HEK293T (cell line): Measurements from ENCODE around the gene ANAPC5.
A peak's percentile ranks its signal among the peaks of the same experiment; 100 is the strongest.

Experiments used
- CTCF ChIA-PET: fragments of 350-600 bp; formaldehyde crosslinking; extraction: SDS; loops from one replicate; lab custom pipeline; 2021; ENCODE audit warnings: antibody characterized with exemption, inconsistent platforms; lab: Yijun Ruan, JAX
- POLR2A ChIA-PET: fragments of 350-600 bp; formaldehyde crosslinking; extraction: SDS; loops from one replicate; lab custom pipeline; 2020; ENCODE audit warnings: antibody characterized with exemption, inconsistent platforms; lab: Yijun Ruan, JAX
- DNase-seq: peaks from one replicate; pipeline ENCODE4 v3.0.0; 2012; ENCODE audit warnings: mixed read lengths; ENCODE audit errors: extremely low spot score
- ARNT ChIP-seq: fragments of 450-650 bp; IDR thresholded peaks from 2 replicates; pipeline ENCODE4 v1.6.1; 2017; ENCODE audit warnings: mild to moderate bottlenecking
- BHLHE40 ChIP-seq: fragments of 450-650 bp; IDR thresholded peaks from 2 replicates; pipeline ENCODE4 v1.6.1; 2016; ENCODE audit warnings: mild to moderate bottlenecking, moderate library complexity, borderline replicate concordance
- CTBP1 ChIP-seq: fragments of 450-650 bp; IDR thresholded peaks from 2 replicates; pipeline ENCODE4 v1.6.1; 2016; ENCODE audit warnings: borderline replicate concordance
- ELF4 ChIP-seq: fragments of 450-650 bp; IDR thresholded peaks from 2 replicates; pipeline ENCODE4 v1.6.1; 2017; ENCODE audit warnings: antibody characterized with exemption
- FOXA1 ChIP-seq: fragments of 450-650 bp; IDR thresholded peaks from 2 replicates; pipeline ENCODE4 v1.6.1; 2016; ENCODE audit warnings: mild to moderate bottlenecking
- FOXK2 ChIP-seq: fragments of 450-650 bp; IDR thresholded peaks from 2 replicates; pipeline ENCODE4 v1.6.1; 2016; ENCODE audit warnings: mild to moderate bottlenecking
- FOXM1 ChIP-seq: fragments of 450-650 bp; IDR thresholded peaks from 2 replicates; pipeline ENCODE4 v1.6.1; 2017; ENCODE audit warnings: mild to moderate bottlenecking, borderline replicate concordance
- HDGF ChIP-seq: fragments of 450-650 bp; IDR thresholded peaks from 2 replicates; pipeline ENCODE4 v1.6.1; 2017; ENCODE audit warnings: antibody characterized with exemption, borderline replicate concordance
- L3MBTL2 ChIP-seq: fragments of 450-650 bp; conservative IDR thresholded peaks from 2 replicates; pipeline ENCODE4 v1.6.1; 2016; ENCODE audit warnings: mild to moderate bottlenecking
- LEF1 ChIP-seq: fragments of 450-650 bp; IDR thresholded peaks from 2 replicates; pipeline ENCODE4 v1.6.1; 2017; ENCODE audit warnings: mild to moderate bottlenecking, borderline replicate concordance
- NFRKB ChIP-seq: fragments of 450-650 bp; IDR thresholded peaks from 2 replicates; pipeline ENCODE4 v1.6.1; 2016; ENCODE audit warnings: mild to moderate bottlenecking, moderate library complexity
- PKNOX1 ChIP-seq: fragments of 450-650 bp; IDR thresholded peaks from 2 replicates; pipeline ENCODE4 v1.6.1; 2016
- SP1 ChIP-seq: fragments of 450-650 bp; IDR thresholded peaks from 2 replicates; pipeline ENCODE4 v1.6.1; 2017
- SUZ12 ChIP-seq: fragments of 450-650 bp; IDR thresholded peaks from 2 replicates; pipeline ENCODE4 v1.6.1; 2016; ENCODE audit warnings: mild to moderate bottlenecking
- TARDBP ChIP-seq: fragments of 450-650 bp; IDR thresholded peaks from 2 replicates; pipeline ENCODE4 v1.6.1; 2016
- ZNF384 ChIP-seq: fragments of 450-650 bp; IDR thresholded peaks from 2 replicates; pipeline ENCODE4 v1.6.1; 2016

ANAPC5 gene

DNA sequence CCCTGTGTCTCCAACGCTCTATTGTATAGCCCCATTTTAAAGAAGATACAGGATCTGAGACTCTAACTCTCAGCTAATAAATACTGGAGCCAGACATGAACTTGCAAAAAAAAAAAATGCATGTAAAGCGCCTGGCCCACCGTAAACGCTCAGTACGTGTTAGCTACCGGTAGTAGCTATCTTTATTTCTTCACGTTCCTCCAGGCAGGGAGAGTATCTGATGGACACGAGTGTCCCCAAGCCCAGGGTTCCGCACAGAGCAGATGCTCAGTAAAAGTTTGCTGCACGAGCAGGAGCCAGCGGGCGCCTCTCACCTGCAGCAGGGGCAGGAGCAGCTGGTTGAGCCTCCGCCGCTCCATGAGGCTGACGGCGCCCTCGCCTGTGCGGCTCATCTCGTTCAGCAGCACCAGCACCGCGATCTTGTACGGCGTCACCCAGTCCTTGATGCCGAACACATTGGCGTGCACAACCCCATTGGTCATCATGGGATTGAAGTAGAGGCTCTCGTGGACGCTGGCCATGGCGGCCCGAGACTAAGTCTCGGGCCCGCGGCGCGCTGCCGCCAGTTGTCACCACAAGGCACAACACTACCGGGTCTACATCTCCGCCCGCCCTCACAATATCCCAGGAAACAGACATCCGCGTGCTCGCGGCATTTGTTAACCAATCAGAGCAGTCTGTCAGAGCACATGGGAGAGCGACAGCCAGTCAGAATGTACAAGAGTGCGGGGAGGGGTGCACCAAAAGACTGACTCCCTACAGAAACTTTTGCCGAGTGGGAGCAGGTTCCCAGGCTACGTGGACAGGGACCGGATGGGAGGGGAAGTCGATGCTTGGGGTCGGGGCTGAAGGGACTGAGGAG, at the start of gene ANAPC5:
Gene ANAPC5 (minus strand): TSS at position 592 of the 862 bp plus-strand sequence. CDS start 71 bp downstream, at position 521.
- peak; percentile 80 for TF ChIP-seq PKNOX1
- peak; percentile 84; the same call in 1 of the 2 replicates for TF ChIP-seq CTBP1
- TF ChIP-seq NFRKB: peak; percentile 89
- no peak for TF ChIP-seq SP1
- peak; percentile 78; the same call in 1 of the 2 replicates for TF ChIP-seq FOXM1
- TF ChIP-seq FOXK2: peak; percentile 76; the same call in 1 of the 2 replicates
- TF ChIP-seq TARDBP: peak; percentile 65; the same call in 1 of the 2 replicates
- TF ChIP-seq LEF1: no peak
- peak; percentile 72 for TF ChIP-seq ELF4
- no peak for TF ChIP-seq ARNT
- no peak for TF ChIP-seq BHLHE40
- TF ChIP-seq ZNF384: peak; percentile 5; the same call in 1 of the 2 replicates
- TF ChIP-seq FOXA1: no peak
- TF ChIP-seq SUZ12: no peak
- no peak for TF ChIP-seq HDGF
- TF ChIP-seq L3MBTL2: peak; percentile 86
- DNase-seq: peak; percentile 94
- CTCF ChIA-PET: interaction anchor here (0.9 to 1.2 kb wide), 2 partner anchors 17 to 143 kb away, joined by 3 to 4 read pairs; no protein-coding TSS in a partner anchor
- POLR2A ChIA-PET: interaction anchor here (0.6 to 2.2 kb wide), 24 partner anchors 9 to 536 kb away, joined by 3 to 36 read pairs (median 4); partner anchors contain the start of genes CAMKK2, PSMD9 and RNF34

GRCh38 chr12:121400332-121401139, 48.3 kb upstream of the ANAPC5 start:
- POLR2A ChIA-PET: interaction anchor here (0.8 to 3.3 kb wide), 12 partner anchors 8 to 228 kb away, joined by 3 to 36 read pairs (median 5); partner anchors contain the start of gene ANAPC5
- TF ChIP-seq LEF1 (no peak), L3MBTL2 (peak; percentile 42), ELF4 (no peak)
- peak; percentile 38 for DNase-seq
- CTCF ChIA-PET: interaction anchor here (0.5 to 1.0 kb wide), 4 partner anchors 9 to 66 kb away, joined by 3 to 4 read pairs (median 3); no protein-coding TSS in a partner anchor

DNA sequence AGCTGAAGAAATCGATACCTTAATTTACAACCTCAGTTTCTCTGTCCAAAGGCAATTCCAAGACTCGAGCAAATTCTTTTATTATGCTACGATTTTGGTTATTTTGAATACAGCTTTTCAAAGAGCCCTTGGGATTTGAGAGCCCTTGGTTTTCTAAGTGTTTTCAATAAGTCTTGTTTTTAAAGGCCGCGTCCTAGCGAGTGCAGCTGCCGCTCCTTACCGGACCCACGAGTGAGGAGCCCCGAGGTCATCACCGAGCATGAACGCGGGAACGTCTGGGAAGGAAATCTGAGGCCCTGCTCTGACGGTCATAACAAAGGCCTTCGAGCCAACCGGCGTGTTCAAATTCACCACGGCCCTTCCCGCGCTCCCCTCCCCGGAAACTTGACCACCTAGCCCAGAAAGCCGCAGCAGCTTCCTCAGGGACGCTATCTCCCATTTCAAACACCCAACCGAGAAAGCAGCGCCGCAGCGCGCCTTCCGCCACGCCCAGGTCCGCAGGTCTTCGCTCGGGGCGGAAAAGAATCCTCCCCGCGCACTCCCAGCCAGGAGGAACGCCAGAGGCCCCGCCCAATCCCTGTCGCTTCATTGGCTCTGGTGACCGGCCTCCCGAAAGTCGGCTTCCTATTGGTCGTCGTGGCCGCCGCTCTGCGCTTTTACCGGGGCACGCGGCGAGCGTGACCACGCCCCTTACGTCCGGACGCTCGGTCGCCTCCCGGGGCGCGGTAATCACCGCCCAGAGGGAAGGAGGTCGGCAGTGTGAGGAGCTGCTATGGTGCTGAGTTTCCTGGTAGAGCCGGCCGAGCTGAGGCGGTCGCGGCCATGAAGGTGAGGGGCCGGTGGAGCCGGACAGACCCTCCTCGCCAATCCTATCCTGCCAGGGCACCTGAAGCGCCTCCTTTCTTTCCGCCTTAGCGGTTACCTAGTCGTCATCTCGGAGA, 47.5 kb upstream of the ANAPC5 start, which contains the start of gene RNF34:
Gene RNF34 (plus strand): TSS at position 728 of the 941 bp plus-strand sequence. CDS start 95 bp downstream, at position 823.
- POLR2A ChIA-PET: interaction anchor here (0.8 to 3.3 kb wide), 13 partner anchors 7 to 229 kb away, joined by 3 to 36 read pairs (median 3); partner anchors contain the start of gene ANAPC5
- TF ChIP-seq PKNOX1 (peak; percentile 100), ELF4 (peak; percentile 54; the same call in 1 of the 2 replicates), SP1 (peak; percentile 69), FOXA1 (no peak), L3MBTL2 (peak; percentile 95), ARNT (no peak), FOXM1 (no peak)
- peak; percentile 98 for DNase-seq
- CTCF ChIA-PET: interaction anchor here (0.5 to 1.0 kb wide), 2 partner anchors 16 to 65 kb away, joined by 3 to 4 read pairs; no protein-coding TSS in a partner anchor

GRCh38 chr12:121398355-121398754, 46.1 kb upstream of the ANAPC5 start:
- no peak for DNase-seq
- ChIA-PET POLR2A (interaction anchor here (1.0 to 3.3 kb wide), 3 partner anchors 9 to 48 kb away, joined by 3 to 36 read pairs (median 3); partner anchors contain the start of gene ANAPC5), CTCF (no interaction called here)

DNA sequence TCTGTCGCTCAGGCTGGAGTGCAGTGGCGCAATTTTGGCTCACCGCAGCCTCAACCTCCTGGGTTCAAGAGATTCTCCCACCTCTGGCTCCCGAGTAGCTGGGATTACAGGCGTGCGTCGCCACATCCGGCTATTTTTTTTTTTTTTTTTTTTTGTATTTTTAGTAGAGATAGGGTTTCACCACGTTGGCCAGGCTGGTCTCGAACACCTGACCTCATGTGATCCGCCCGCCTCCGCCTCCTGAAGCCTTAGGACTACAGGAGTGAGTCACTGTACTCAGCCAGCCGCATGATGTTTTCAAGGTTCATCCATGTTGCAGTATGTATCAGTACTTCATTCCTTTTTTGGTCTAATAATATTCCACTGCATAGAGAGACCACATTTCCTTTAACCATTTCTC, 45.3 kb upstream of the ANAPC5 start:
- DNase-seq: no peak
- POLR2A ChIA-PET: no interaction called here
- CTCF ChIA-PET: no interaction called here
- TF ChIP-seq ZNF384: no peak; the same call in 1 of the 2 replicates
- TF ChIP-seq ELF4: no peak
- no peak for TF ChIP-seq NFRKB
- TF ChIP-seq PKNOX1: no peak
- TF ChIP-seq FOXA1: no peak
- no peak for TF ChIP-seq SP1
- no peak for TF ChIP-seq TARDBP
- TF ChIP-seq FOXK2: no peak
- TF ChIP-seq HDGF: no peak
- no peak for TF ChIP-seq FOXM1
- TF ChIP-seq SUZ12: no peak

More at GRCh38 chr12:121398355-121398754, 46.1 kb upstream of the ANAPC5 start:
- TF ChIP-seq ARNT: no peak
- TF ChIP-seq ZNF384: no peak
- TF ChIP-seq BHLHE40: no peak
- TF ChIP-seq LEF1: no peak
- no peak for TF ChIP-seq TARDBP
- no peak for TF ChIP-seq HDGF
- TF ChIP-seq NFRKB: no peak
- no peak for TF ChIP-seq FOXK2
- TF ChIP-seq CTBP1: no peak
- TF ChIP-seq ELF4: no peak
- no peak for TF ChIP-seq FOXM1
- TF ChIP-seq L3MBTL2: no peak
- TF ChIP-seq SUZ12: no peak
